Neutrophil (primary cell): Measurements from ENCODE around the gene PPM1K.

Source experiments
- H3K27ac ChIP-seq: fragments of 200-600 bp; sonication (generic); 2 replicates; pipeline ENCODE4 v1.5.1; 2016; ENCODE audit warnings: mild to moderate bottlenecking, moderate library complexity
- H3K27me3 ChIP-seq: fragments of 200-600 bp; sonication (generic); 2 replicates; pipeline ENCODE4 v1.6.0; 2016; ENCODE audit warnings: mild to moderate bottlenecking
- H3K36me3 ChIP-seq: fragments of 200-600 bp; sonication (generic); 2 replicates; pipeline ENCODE4 v1.5.1; 2017
- H3K4me1 ChIP-seq, 2 experiments: fragments of 200-600 bp in 1 of 2; sonication (generic) in 1 of 2; 1 replicate in 1 of 2; 2 replicates in 1 of 2; pipeline versions ENCODE4 v1.5.1 to v1.6.1; 2013 to 2016; ENCODE audit warnings: low read depth in 1 of 2, low read length in 1 of 2, mild to moderate bottlenecking in 1 of 2, moderate library complexity in 1 of 2; ENCODE audit not compliant: control insufficient read depth in 1 of 2, insufficient read depth in 1 of 2
- H3K4me3 ChIP-seq, 2 experiments: fragments of 200-600 bp in 1 of 2; sonication (generic) in 1 of 2; 1 replicate in 1 of 2; 2 replicates in 1 of 2; pipeline ENCODE4 v1.5.1; 2013 to 2016; ENCODE audit warnings: low read depth in 1 of 2, low read length in 1 of 2, mild to moderate bottlenecking in 1 of 2, moderate library complexity in 1 of 2
- H3K9me3 ChIP-seq: fragments of 200-600 bp; sonication (generic); 2 replicates; pipeline ENCODE4 v1.5.1; 2016
- TF ChIP-seq, protein P1 (sequence below): fragments of 200-600 bp; sonication (generic); IDR thresholded peaks from 2 replicates; pipeline ENCODE4 v1.5.1; 2016; ENCODE audit warnings: antibody characterized with exemption

The PPM1K gene

DNA sequence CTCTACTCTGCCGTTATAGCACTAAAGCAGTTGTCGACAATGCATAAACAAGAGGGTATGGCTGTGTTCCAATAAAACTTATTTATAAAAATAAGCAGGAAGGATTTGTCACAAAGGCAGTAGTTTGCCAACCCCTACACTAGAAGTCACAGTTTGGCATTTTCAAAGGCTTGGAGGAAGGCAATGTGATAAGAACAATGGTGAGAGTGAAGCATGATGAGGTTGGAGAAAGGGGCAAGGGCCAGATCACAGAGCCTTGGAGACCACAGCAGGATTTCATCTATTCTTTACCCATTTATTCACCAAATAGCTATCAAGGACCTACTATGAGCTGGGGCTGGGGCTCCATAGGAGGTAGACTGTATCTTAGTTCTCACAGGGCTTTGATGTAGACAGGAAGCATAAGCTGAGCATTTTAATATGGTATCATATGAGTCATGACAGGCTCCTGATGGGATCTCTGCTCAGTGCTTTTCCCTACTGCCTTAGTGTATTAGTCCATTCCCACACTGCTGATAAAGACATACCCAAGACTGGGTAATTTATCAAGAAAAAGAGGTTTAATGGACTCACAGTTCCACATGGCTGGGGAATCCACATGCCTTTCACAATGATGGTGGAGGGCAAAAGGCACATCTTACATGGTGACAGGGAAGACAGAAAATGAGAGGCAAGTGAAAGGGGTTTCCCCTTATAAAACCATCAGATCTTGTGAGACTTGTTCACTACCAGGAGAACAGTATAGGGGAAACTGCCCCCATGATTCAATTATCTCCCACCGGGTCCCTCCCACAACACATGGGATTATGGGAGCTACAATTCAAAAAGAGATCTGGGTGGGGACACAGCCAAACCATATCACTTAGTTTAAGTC lies 58.9 kb downstream of the PPM1K start:
- no peaks in the 10 kb centered on the region for H3K9me3 ChIP-seq
- H3K4me3 ChIP-seq: no peak overlapping the region
- no peaks in the 10 kb centered on the region for H3K4me1 ChIP-seq
- no peak overlapping the region for H3K27ac ChIP-seq
- no peaks in the 10 kb centered on the region for H3K36me3 ChIP-seq
- TF ChIP-seq, protein P1, sequence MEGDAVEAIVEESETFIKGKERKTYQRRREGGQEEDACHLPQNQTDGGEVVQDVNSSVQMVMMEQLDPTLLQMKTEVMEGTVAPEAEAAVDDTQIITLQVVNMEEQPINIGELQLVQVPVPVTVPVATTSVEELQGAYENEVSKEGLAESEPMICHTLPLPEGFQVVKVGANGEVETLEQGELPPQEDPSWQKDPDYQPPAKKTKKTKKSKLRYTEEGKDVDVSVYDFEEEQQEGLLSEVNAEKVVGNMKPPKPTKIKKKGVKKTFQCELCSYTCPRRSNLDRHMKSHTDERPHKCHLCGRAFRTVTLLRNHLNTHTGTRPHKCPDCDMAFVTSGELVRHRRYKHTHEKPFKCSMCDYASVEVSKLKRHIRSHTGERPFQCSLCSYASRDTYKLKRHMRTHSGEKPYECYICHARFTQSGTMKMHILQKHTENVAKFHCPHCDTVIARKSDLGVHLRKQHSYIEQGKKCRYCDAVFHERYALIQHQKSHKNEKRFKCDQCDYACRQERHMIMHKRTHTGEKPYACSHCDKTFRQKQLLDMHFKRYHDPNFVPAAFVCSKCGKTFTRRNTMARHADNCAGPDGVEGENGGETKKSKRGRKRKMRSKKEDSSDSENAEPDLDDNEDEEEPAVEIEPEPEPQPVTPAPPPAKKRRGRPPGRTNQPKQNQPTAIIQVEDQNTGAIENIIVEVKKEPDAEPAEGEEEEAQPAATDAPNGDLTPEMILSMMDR: no peak
- no peaks in the 10 kb centered on the region for H3K27me3 ChIP-seq

DNA sequence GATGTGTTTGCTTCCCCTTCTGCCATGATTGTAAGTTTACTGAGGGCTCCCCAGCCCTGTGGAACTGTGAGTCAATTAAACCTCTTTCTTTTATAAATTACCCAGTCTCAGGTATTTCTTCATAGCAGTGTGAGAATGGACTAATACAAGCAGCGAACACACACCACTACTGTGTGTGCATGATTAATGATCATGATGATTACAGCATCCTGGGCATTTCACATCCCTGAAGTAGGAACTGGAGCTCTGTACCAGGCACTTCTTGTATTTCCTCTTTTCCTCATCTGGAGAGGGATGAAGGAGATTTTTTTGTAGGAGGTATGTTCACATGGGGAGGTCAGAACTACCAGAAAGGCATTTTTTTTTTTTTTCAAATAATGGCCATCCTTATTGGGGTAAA lies 60.8 kb downstream of the PPM1K start:
- H3K36me3 ChIP-seq: no peaks in the 10 kb centered on the region
- H3K27me3 ChIP-seq: no peaks in the 10 kb centered on the region
- no peak overlapping the region for H3K27ac ChIP-seq
- no peak overlapping the region for H3K4me3 ChIP-seq
- TF ChIP-seq, protein P1: no peak
- H3K4me1 ChIP-seq: no peaks in the 10 kb centered on the region
- H3K9me3 ChIP-seq: no peaks in the 10 kb centered on the region

DNA sequence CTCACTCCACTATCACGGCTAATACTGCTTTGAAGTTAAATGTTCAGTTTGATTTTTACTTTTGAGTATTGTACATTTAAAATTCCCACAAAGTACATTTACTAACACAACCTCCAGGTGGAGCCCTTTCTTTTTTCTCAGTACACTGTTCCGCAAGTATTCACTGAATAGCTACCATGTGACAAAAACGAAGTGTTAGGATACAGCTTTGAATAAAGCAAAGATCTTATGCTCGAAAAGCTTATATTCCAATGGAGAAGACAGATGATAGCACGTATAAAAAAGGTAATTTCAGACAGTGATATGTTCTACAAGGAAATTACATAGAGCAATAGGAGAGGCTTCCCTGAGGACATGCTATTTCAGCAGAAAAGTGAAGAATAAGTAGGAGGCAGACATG lies 65.3 kb downstream of the PPM1K start:
- H3K9me3 ChIP-seq: no peaks in the 10 kb centered on the region
- H3K4me3 ChIP-seq: no peak overlapping the region
- H3K27me3 ChIP-seq: no peaks in the 10 kb centered on the region
- no peak overlapping the region for H3K27ac ChIP-seq
- no peaks in the 10 kb centered on the region for H3K36me3 ChIP-seq
- TF ChIP-seq, protein P1: peak; percentile 25
- no peaks in the 10 kb centered on the region for H3K4me1 ChIP-seq

DNA sequence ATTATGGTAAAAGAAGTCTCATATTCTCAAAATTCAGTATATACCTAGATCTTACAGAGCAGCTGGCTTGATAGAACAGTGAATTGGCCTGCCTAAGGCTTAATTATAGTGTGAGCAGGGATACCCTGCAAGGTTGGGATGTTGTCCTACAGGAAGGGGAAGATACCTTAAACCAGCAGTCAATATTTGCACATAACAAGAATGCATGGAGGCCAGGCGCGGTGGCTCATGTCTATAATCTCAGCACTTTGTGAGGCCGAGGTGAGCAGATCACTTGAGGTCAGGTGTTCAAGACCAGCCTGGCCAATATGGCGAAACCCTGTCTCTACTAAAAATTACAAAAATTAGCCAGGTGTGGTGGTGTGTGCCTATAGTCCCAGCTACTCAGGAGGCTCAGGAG lies 67.2 kb downstream of the PPM1K start:
- no peaks in the 10 kb centered on the region for H3K4me1 ChIP-seq
- H3K27me3 ChIP-seq: peaks cover 7% of the 10 kb centered on the region
- TF ChIP-seq, protein P1: no peak
- H3K9me3 ChIP-seq: no peaks in the 10 kb centered on the region
- H3K4me3 ChIP-seq: no peak overlapping the region
- no peak overlapping the region for H3K27ac ChIP-seq
- H3K36me3 ChIP-seq: no peaks in the 10 kb centered on the region

DNA sequence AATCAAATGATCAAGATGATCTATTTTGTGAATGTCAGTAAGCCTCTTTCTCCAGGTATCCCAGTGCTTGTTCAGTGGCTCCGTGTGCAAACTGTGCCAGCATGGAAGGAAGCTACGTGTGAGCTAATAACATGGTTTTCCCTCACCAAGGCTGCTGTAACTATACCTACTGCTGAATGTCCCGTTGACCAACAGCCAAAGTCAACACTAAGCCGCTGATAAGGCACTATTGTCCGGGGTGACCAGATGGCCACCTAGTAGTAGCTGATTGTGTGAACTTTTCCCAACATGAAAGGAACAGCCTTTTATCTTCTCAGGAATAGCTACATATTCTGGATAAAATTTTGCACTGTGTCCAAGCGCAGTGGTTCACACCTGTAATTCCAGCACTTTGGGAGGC lies 68.0 kb downstream of the PPM1K start:
- H3K4me1 ChIP-seq: peaks cover 0 to 3% of the 10 kb centered on the region in 2 experiments
- H3K9me3 ChIP-seq: no peaks in the 10 kb centered on the region

More for the DNA sequence above, 68.0 kb downstream of the PPM1K start:
- Histone ChIP-seq H3K27me3 (peaks cover 8% of the 10 kb centered on the region), H3K36me3 (no peaks in the 10 kb centered on the region), H3K27ac (no peak overlapping the region), H3K4me3 (no peak overlapping the region)
- TF ChIP-seq, protein P1: no peak
